Loucy (cell line): ENCODE measurements around the gene UQCR11.

Experiments
- H2AFZ ChIP-seq: fragments of 200-600 bp; sonication (generic); 2 replicates; pipeline ENCODE4 v1.6.0; 2016; ENCODE audit warnings: antibody characterized with exemption, mild to moderate bottlenecking, low read length, moderate library complexity
- H3F3A ChIP-seq: fragments of 200-600 bp; 2 replicates; pipeline ENCODE4 v1.6.0; 2016; ENCODE audit warnings: antibody characterized with exemption, low read depth, mild to moderate bottlenecking
- H3K27me3 ChIP-seq: fragments of 200-600 bp; sonication (generic); 2 replicates; pipeline ENCODE4 v1.6.1; 2014; ENCODE audit warnings: low read length, mild to moderate bottlenecking; ENCODE audit not compliant: insufficient read depth, poor library complexity, severe bottlenecking
- H3K36me3 ChIP-seq: fragments of 200-600 bp; sonication (generic); 2 replicates; pipeline ENCODE4 v1.6.1; 2016; ENCODE audit warnings: low read length; ENCODE audit not compliant: insufficient read depth
- H3K4me1 ChIP-seq: fragments of 200-600 bp; sonication (generic); 2 replicates; pipeline ENCODE4 v1.5.1; 2014; ENCODE audit warnings: low read length, mild to moderate bottlenecking; ENCODE audit not compliant: insufficient read depth, poor library complexity, severe bottlenecking
- H3K4me2 ChIP-seq: fragments of 200-600 bp; sonication (generic); 2 replicates; pipeline ENCODE4 v1.6.0; 2014; ENCODE audit warnings: antibody characterized with exemption, low read length, low read depth, mild to moderate bottlenecking; ENCODE audit not compliant: poor library complexity, severe bottlenecking
- H3K4me3 ChIP-seq: fragments of 200-600 bp; sonication (generic); 2 replicates; pipeline ENCODE4 v1.5.1; 2014; ENCODE audit warnings: low read length, mild to moderate bottlenecking, mixed read lengths; ENCODE audit not compliant: poor library complexity, severe bottlenecking
- H3K79me2 ChIP-seq: fragments of 200-600 bp; sonication (generic); 2 replicates; pipeline ENCODE4 v1.6.1; 2014; ENCODE audit warnings: low read length; ENCODE audit not compliant: insufficient read depth
- H3K9ac ChIP-seq: fragments of 200-600 bp; sonication (generic); 2 replicates; pipeline ENCODE4 v1.6.0; 2014; ENCODE audit warnings: mild to moderate bottlenecking, low read depth, low read length, moderate library complexity; ENCODE audit not compliant: poor library complexity, severe bottlenecking
- H3K9me2 ChIP-seq: fragments of 200-600 bp; sonication (generic); replicated peaks from 2 replicates; pipeline ENCODE4 v1.6.1; 2016; ENCODE audit warnings: low read depth, low read length, mixed read lengths
- H3K9me3 ChIP-seq: fragments of 200-600 bp; sonication (generic); 2 replicates; pipeline ENCODE4 v1.6.1; 2014; ENCODE audit warnings: mild to moderate bottlenecking, antibody characterized with exemption, low read length, low read depth; ENCODE audit not compliant: insufficient read depth
- H4K20me1 ChIP-seq: fragments of 200-600 bp; sonication (generic); 2 replicates; pipeline ENCODE4 v1.6.0; 2014; ENCODE audit warnings: antibody characterized with exemption, low read length, mild to moderate bottlenecking; ENCODE audit not compliant: insufficient read depth, poor library complexity, severe bottlenecking
- EZH2phosphoT487 ChIP-seq: fragments of 200-600 bp; IDR thresholded peaks from 2 replicates; pipeline ENCODE4 v1.6.1; 2018; ENCODE audit warnings: antibody characterized with exemption, mild to moderate bottlenecking, moderate library complexity, borderline replicate concordance
- TF ChIP-seq, protein P1 (sequence below): fragments of 200-600 bp; sonication (generic); conservative IDR thresholded peaks from 2 replicates; pipeline ENCODE4 v1.5.1; 2014; ENCODE audit warnings: mild to moderate bottlenecking, antibody characterized with exemption, low read length

Gene UQCR11

DNA sequence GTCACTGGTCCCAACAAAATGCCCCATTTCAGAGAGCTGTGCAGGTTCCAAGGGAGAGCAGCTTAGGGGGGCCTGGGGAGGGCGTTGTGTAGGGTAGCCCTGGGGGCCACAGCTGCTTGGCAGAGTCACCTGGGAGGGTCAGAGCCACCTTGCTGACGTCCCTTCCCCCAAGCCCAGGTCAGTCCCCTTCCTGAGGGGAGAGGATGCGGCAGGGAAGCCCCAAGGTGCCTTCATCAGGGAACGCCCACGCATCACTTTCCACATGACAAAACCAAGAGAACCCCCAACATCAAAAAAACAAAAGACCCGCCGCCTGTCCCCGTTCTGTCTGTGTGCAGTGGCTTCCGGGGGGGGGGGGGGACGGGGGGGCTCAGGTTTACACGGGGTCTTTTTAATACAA lies 5.3 kb upstream of the UQCR11 start:
- Histone ChIP-seq H4K20me1 (peaks cover 6% of the 10 kb centered on the region), H3K9ac (no peak overlapping the region), H3K9me3 (no peaks in the 10 kb centered on the region), H3K4me1 (peaks cover 5% of the 10 kb centered on the region), H3K79me2 (no peaks in the 10 kb centered on the region), H3K27me3 (no peaks in the 10 kb centered on the region), H2AFZ (no peak overlapping the region), H3K4me3 (no peak overlapping the region), H3F3A (peaks cover 6% of the 10 kb centered on the region; the same call in 1 of the 2 replicates), H3K36me3 (peaks cover 59% of the 10 kb centered on the region; the same call in 1 of the 2 replicates), H3K4me2 (no peak overlapping the region), H3K9me2 (no peaks in the 10 kb centered on the region)
- no peak for TF ChIP-seq EZH2phosphoT487
- TF ChIP-seq, protein P1, sequence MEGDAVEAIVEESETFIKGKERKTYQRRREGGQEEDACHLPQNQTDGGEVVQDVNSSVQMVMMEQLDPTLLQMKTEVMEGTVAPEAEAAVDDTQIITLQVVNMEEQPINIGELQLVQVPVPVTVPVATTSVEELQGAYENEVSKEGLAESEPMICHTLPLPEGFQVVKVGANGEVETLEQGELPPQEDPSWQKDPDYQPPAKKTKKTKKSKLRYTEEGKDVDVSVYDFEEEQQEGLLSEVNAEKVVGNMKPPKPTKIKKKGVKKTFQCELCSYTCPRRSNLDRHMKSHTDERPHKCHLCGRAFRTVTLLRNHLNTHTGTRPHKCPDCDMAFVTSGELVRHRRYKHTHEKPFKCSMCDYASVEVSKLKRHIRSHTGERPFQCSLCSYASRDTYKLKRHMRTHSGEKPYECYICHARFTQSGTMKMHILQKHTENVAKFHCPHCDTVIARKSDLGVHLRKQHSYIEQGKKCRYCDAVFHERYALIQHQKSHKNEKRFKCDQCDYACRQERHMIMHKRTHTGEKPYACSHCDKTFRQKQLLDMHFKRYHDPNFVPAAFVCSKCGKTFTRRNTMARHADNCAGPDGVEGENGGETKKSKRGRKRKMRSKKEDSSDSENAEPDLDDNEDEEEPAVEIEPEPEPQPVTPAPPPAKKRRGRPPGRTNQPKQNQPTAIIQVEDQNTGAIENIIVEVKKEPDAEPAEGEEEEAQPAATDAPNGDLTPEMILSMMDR = no peak

DNA sequence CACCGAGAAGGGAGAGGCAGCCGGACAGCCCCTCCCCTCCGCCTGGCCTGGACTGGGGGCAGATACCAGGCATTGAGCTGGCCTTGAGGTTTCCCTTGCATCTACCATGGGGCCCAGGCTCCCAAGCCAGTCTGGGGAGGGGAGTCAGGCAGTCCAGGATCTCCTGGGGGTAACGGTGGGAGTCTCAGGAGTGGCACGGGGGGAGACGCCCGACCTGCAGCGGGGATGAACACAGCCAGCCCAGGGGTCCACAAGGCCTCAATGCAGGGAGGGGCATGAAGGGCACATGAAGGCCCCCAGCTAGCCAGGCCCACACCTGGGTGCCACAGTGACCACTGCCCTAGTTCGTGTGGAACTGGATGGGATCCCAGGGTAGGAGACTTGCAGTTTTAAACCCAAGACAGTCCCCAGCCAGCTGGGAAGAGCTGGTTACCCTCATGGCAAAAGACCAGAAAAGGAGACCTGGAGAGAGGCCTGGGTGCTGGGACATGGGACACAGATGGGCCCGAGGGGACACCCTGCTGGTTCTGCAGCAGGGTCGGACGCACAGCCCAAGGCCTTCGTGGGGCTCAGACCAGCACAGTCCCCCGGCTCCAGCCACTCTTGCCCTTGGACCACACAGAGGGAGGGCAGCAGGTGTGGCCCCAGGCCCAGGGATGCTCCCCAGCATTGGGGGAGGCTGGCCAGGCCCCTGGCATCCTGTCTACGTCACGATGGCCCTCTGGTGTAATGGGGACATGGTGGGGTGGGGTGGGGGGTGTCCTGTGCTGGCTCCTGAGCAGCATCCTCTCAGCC lies 4.6 kb upstream of the UQCR11 start:
- no peaks in the 10 kb centered on the region for H3K27me3 ChIP-seq
- TF ChIP-seq, protein P1 = no peak
- TF ChIP-seq EZH2phosphoT487 = no peak
- no peak overlapping the region for H3K9ac ChIP-seq
- H4K20me1 ChIP-seq = peaks cover 6% of the 10 kb centered on the region
- H3F3A ChIP-seq = peaks cover 6% of the 10 kb centered on the region; the same call in 1 of the 2 replicates
- peaks cover 3% of the 10 kb centered on the region for H3K79me2 ChIP-seq
- H3K9me3 ChIP-seq = no peaks in the 10 kb centered on the region
- H3K4me1 ChIP-seq = peaks cover 5% of the 10 kb centered on the region
- H2AFZ ChIP-seq = no peak overlapping the region
- H3K4me3 ChIP-seq = no peak overlapping the region
- no peak overlapping the region for H3K4me2 ChIP-seq
- peaks cover 52% of the 10 kb centered on the region; the same call in 1 of the 2 replicates for H3K36me3 ChIP-seq
- no peaks in the 10 kb centered on the region for H3K9me2 ChIP-seq

DNA sequence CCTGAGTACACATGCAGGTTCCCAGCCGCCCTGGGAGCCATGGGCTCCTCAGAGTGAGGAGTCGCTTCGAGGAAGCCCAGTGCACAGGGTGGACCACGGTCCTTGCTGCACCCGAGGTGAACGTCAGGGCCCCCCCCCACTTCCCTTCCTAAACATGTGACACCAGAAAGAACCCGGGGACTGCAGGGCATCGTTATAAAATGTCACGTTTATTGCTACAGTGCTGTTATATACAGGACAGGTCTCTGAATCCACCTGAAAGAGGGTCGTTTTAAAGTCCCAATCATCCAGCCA lies 3.8 kb upstream of the UQCR11 start:
- no peak for TF ChIP-seq EZH2phosphoT487
- Histone ChIP-seq H3K9me2 (no peaks in the 10 kb centered on the region), H3K27me3 (no peaks in the 10 kb centered on the region), H3K79me2 (peaks cover 12% of the 10 kb centered on the region), H3K9me3 (no peaks in the 10 kb centered on the region), H3K36me3 (peaks cover 44% of the 10 kb centered on the region; the same call in 1 of the 2 replicates), H2AFZ (no peak overlapping the region), H3K4me1 (peaks cover 7% of the 10 kb centered on the region), H3K4me3 (no peak overlapping the region), H4K20me1 (peaks cover 10% of the 10 kb centered on the region), H3K4me2 (no peak overlapping the region), H3F3A (peaks cover 6% of the 10 kb centered on the region; the same call in 1 of the 2 replicates), H3K9ac (no peak overlapping the region)
